Epidermal melanocyte (primary cell): ENCODE results near the gene BUD13.

Source experiments
- DNase-seq: peaks from one replicate; pipeline ENCODE4 v3.0.0; 2011; ENCODE audit warnings: low spot score; ENCODE audit not compliant: insufficient read length

BUD13 gene

GRCh38 chr11:116792869-116793771 is 20.3 kb upstream of the BUD13 start:
- no peak for DNase-seq

DNA sequence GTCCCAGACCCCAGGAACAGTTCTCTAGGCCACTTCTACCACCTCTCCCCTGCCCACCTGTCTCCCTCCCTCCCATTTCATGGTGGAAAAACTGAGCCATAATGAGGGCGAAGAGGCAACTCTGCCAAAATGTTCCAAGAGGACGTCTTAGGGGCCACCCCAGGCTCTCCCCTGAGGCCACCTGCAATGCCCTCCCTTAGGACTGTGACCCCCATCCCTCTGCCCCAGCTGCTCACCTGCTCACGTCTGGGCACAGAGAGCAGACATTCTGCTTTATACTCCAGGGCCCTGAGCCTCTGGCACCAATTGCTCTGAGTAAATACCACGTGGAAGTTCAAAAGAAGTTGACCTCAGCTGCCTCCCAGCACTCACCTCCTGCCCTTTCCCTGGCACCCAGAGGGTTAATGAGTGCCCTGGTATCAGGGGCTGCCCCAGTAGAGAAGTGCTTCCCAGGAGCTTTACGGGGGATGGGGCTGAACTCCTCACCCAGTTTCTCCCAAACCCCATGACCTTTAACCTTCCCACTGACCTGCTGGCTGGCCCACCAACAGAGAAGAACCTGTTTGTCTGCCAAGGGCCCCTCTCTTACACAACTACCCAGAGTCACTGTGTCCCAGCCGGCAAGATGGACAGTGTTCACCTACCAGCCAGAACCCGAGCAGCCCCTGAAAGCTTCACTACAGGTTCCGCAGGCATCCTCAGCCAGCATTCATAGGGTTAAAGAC is 19.5 kb upstream of the BUD13 start:
- no peak for DNase-seq

GRCh38 chr11:116791813-116792143 is 19.0 kb upstream of the BUD13 start, which contains the start of gene APOA5:
Gene APOA5 (minus strand): TSS chr11:116791879. CDS start chr11:116791860, 19 bp downstream.
- DNase-seq: no peak

GRCh38 chr11:116791002-116791812 is 18.4 kb upstream of the BUD13 start:
- DNase-seq: peak; percentile 89

- DNase-seq: no peak
Observed at GRCh38 chr11:116790167-116791001, 17.6 kb upstream of the BUD13 start.

- no peak for DNase-seq
Observed at GRCh38 chr11:116788975-116789374, 16.2 kb upstream of the BUD13 start.

- no peak for DNase-seq
Observed at GRCh38 chr11:116788534-116788933, 15.7 kb upstream of the BUD13 start.

DNA sequence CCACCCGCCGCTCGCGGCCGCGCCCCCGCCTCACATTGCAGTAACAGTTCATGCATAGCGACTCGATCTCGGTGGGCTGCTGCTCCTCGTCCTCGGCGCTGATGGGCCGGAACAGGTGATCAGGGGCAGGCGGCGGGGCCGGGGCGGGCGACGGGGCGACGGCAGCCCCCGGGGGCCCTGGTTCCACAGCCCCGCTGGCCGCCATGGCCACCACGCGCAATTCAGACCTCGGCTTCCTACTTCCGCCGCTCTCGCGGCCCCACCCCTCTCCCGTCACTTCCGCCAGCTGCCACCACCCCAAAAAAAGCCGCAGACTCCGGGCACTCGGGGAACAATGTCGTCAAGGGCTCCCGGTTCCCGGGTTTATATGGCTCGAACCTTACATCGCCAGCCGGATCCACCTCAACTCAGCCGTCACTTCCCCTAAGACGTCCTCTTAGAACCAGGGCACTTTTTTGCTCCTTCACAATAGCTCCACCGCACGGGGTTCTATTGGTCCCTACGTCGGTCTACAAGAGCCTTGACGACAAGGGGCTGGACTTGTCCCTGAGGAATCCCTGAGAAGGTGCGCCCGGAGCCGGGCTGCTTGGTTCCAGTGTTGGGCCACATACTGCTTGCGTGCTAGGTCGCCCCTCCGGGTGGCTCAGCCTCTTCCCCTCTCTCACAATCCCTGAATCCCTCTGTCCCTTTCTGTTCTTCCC is 15.1 kb upstream of the BUD13 start, which contains the start of gene ZPR1:
Gene ZPR1, minus strand, starts transcription at position 238 of the 701 bp plus-strand sequence. Its CDS starts 33 bp downstream, at position 205.
- peak; percentile 85 for DNase-seq

DNA sequence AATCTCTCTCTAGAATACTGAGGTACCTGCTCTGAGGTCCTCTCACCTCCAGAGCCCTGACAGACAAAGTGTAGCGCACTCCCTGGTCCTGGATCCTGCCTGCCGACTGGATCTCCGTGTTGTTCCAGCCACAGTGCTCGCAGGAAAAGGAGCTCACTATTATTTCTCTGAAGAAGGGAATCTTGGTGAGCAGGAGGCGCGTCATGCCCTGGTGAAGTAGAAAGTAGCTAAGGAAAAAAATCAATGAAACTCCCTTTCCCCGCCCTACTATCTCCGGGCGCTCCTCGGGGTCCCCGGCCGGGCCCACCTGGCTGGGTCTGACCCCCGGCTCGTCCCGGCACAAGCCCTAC is 14.6 kb upstream of the BUD13 start:
- no peak for DNase-seq

- no peak for DNase-seq
Observed at GRCh38 chr11:116786966-116787365, 14.2 kb upstream of the BUD13 start.

GRCh38 chr11:116786326-116786725 is 13.5 kb upstream of the BUD13 start:
- no peak for DNase-seq

GRCh38 chr11:116782728-116783127 is 9.9 kb upstream of the BUD13 start:
- DNase-seq: no peak

GRCh38 chr11:116778556-116778955 is 5.8 kb upstream of the BUD13 start:
- no peak for DNase-seq

GRCh38 chr11:116777056-116777455 is 4.3 kb upstream of the BUD13 start:
- no peak for DNase-seq

DNA sequence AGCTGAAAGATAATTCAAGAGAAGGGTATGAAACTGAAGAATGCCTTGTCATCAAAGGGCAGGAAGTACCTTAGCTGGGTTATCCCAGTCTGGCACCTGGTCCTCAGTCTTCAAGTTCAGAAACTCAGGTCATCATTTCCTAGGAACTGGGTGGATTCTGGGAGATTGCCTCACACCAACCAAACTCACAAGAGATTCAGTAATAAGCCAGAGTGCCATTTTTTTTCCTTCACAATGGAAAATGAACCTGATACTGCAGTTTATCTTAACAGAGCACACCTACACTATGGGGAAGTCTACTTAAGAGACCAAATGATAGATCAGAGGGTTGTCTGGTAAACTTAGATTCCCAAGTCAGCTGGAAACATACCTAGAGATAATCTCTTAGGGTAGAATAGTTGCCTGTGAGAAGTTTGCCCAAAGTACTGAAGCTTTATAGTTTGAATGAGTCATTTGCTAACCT is 3.8 kb upstream of the BUD13 start:
- DNase-seq: no peak

DNA sequence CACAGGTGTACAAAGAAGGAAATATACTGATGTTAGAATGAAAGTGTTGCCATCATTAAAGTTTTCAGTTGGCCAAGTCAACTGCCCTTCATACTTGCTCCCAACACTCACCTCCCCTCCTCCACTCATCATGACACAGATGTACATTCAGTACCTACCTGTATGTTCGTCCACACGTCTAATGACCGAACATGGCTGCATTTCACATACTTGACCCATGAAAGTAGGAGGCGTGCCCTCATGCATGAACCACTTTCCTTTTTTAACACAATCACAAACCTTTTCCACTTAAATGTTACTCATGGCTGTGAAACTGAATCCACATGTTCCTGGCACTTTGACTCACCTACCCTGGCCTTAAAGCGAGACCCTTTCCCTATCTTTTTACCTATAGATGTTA is 3.2 kb upstream of the BUD13 start:
- DNase-seq: no peak

GRCh38 chr11:116774661-116775060 is 1.9 kb upstream of the BUD13 start:
- DNase-seq: no peak

DNA sequence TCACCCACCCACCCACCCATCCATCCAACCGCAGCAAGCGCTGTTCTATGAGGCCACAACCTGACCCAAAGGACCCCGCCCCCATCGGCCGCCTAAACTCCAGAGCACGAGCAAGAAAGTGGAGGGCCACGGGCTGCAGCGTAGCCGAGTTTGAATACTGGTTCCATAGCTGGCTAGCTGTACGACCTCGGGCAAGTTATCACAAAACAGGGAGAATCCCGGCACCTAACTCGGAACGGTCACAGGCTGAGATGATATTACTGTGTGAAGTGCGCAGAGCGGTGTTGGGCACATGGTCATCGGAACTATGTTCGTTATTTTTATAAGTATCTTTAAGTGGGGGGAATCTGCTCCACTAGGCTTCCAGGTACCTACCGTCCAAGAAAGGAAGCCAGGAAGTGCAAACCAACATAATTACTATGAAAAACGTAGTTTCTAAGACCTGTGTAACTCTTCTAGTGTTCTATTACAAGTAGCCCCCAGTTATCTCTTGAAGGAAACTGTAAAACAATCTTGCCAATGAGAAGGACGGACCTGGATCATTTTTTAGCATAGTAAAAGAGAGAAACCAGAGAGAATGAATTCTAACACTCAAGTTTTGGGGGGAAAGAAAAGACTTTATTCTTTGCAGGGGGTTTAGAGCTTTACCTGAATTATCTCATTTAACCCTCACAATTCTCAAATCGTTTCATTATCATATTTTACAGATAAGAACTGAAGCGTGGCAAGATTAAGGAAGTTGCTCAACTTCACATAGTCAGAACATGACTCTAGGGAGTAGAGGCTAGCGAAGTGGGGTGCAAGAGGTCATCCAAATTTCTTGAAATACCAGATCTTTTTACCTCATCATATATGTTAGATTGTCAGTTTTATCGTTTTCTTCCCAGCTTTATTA is 663 bp upstream of the BUD13 start:
- no peak for DNase-seq

DNA sequence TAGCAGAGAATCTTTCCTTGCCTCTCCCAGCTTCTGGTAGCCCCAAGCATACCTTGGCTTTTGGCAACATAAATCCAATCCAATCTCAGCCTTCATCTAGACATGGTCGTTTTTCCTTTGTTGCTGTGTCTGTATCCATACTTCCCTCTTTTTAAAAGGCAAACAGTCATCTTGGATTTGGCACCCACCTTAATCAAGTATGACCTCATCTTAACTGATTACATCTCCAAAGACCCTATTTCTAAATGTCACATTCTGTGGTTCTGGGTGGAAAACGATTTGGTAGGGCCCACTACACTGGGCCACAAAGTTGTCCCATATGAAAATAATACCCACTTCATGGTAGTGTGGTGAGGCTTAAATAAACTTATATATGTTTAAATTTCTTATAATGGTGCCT is 852 bp downstream of the BUD13 start:
- no peak for DNase-seq
